Fibroblast of mammary gland (primary cell): Measurements from ENCODE around the gene THAP9.

Experiments
- DNase-seq: peaks from one replicate; pipeline ENCODE4 v3.0.0-alpha.2; 2010; ENCODE audit warnings: low read depth
- H3K4me3 ChIP-seq: 2 replicates; pipeline ENCODE4 v1.5.1; 2011; ENCODE audit warnings: low read depth, mild to moderate bottlenecking, low read length, moderate library complexity; ENCODE audit not compliant: control insufficient read depth
- TF ChIP-seq, protein P1 (sequence below): conservative IDR thresholded peaks from 2 replicates; pipeline ENCODE4 v1.5.1; 2011; ENCODE audit warnings: low read depth, low read length, inconsistent platforms; ENCODE audit not compliant: control insufficient read depth, insufficient read depth

The THAP9 gene

DNA sequence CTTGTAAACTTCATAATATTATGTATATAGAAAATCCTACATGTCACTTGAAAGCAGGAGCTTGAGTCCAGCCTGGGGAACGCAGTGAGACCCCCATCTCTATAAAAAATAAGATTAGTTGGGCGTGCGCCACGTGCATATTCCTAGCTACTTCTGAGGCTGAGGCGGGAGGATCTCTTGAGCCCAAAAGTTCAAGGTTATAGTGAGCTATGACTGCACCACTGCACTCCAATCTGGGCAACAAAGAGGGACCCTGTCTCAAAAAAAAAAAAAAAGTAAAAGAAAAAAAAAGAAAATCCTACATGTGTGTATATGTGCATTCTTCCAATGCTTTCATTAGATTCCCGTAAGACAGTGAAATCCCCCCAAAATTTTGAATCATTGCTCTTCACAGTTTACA lies 11.2 kb upstream of the THAP9 start:
- DNase-seq, result no peak

GRCh38 chr4:82890528-82890900 lies 10.0 kb upstream of the THAP9 start:
- peak overlapping the region; percentile 83 for H3K4me3 ChIP-seq
- DNase-seq, result no peak

More for the DNA sequence above, 11.2 kb upstream of the THAP9 start:
- TF ChIP-seq, protein P1, sequence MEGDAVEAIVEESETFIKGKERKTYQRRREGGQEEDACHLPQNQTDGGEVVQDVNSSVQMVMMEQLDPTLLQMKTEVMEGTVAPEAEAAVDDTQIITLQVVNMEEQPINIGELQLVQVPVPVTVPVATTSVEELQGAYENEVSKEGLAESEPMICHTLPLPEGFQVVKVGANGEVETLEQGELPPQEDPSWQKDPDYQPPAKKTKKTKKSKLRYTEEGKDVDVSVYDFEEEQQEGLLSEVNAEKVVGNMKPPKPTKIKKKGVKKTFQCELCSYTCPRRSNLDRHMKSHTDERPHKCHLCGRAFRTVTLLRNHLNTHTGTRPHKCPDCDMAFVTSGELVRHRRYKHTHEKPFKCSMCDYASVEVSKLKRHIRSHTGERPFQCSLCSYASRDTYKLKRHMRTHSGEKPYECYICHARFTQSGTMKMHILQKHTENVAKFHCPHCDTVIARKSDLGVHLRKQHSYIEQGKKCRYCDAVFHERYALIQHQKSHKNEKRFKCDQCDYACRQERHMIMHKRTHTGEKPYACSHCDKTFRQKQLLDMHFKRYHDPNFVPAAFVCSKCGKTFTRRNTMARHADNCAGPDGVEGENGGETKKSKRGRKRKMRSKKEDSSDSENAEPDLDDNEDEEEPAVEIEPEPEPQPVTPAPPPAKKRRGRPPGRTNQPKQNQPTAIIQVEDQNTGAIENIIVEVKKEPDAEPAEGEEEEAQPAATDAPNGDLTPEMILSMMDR, result no peak
- peak overlapping the region; percentile 83 for H3K4me3 ChIP-seq

GRCh38 chr4:82890901-82891706 lies 9.4 kb upstream of the THAP9 start, which contains the start of gene SEC31A:
SEC31A (minus strand) TSS chr4:82891153; CDS start chr4:82881936, 9,217 bp downstream.
- peak within 1 kb of the TSS; percentile 83 for H3K4me3 ChIP-seq
- TF ChIP-seq, protein P1, result no peak
- DNase-seq, result peak; percentile 89

More at GRCh38 chr4:82890528-82890900, 10.0 kb upstream of the THAP9 start:
- TF ChIP-seq, protein P1, result no peak

DNA sequence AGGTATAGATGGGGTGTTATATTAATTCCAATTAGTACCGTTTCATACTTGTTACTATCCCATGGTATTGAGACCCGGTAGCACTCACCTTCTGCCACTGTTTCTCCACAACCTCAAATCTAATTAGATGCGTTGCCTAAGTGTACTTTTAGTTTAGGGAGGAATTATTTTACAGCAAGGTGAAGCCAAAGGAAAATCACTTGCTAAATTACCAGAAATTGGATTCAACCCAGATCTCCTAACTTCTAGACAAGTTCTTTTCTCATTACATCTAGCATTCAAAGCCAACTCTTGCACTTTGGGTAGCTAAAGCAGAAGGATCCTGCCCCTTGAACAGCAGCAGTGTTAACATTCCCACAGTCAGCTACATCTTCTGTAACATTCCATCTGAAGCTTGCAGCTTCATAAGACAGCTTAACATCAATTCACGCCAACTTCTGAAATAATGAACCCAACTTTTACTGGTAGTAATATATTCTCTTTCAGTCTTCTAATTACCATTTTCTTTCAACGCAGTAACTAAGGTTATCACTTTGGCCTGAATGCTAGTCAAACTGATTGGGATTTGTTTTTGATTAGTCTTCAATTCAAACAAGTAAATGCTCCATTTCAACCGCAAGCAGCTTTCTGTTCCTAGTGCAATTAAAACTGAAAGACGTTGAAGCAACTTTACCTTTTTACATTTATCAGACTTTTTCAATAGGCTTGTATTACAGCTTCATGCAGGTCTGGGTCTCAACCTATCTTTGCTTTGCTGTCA lies 8.6 kb upstream of the THAP9 start:
- peak overlapping the region; percentile 83 for H3K4me3 ChIP-seq
- peak; percentile 37 for DNase-seq
- TF ChIP-seq, protein P1, result no peak

DNA sequence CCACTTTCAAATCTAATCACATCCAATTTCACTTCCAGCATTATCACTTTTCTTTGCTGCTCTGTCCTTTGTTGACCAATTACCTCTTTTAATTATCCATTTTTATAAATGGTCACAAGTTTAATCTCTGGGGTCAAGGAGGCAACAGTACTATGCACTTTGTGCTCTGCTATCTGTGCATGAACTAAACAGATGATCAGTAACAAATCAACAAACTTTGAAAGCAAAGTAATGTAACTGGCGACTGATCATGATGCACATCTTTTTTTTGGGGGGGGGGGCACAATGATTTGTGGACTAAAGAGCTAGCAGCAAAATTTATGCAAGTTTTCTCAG lies 8.1 kb upstream of the THAP9 start:
- TF ChIP-seq, protein P1, result no peak
- DNase-seq, result no peak
- no peak overlapping the region for H3K4me3 ChIP-seq

DNA sequence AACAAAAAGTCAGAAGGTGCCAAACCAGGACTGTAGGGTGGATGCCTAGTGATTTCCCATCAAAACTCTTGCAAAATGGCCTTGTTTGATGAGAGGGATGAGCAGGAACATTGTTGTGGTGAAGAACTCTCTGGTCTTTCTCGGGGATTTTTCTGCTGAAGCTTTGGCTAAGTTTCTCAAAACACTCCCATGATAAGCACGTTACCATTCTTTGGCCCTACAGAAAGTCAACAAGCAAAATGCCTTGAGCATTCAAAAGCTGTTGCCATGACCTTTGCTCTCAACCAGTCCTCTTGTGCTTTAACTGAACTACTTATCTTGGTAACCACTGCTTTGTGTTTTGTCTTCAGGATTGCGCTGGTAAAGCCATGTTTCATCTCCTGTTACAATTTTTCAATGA lies 6.6 kb upstream of the THAP9 start:
- peak; percentile 40 for DNase-seq
- no peak overlapping the region for H3K4me3 ChIP-seq
- TF ChIP-seq, protein P1, result no peak
